SK-N-SH (cell line): Measurements from ENCODE around the gene MAP6D1. TPM values are rescaled to one million over a fixed set of nuclear protein-coding genes. Genes with fewer than 3 reads are reported as not detected.

Experiments used
- CTCF ChIA-PET: fragments of 300-600, 350-600 bp; formaldehyde crosslinking; extraction: SDS; loops from one replicate; lab custom pipeline; 2021; lab: Yijun Ruan, JAX
- POLR2A ChIA-PET: fragments of 350-600 bp; sonication (Branson Sonifier 250); formaldehyde crosslinking; extraction: SDS; loops from one replicate; lab custom pipeline; 2020; ENCODE audit warnings: antibody characterized with exemption, inconsistent platforms; lab: Yijun Ruan, JAX
- DNase-seq: peaks from one replicate; pipeline ENCODE4 v3.0.0; 2012
- H2AFZ ChIP-seq: fragments of 200-600 bp; sonication (generic); 2 replicates; pipeline ENCODE4 v1.8.1; 2016; ENCODE audit warnings: antibody characterized with exemption, mild to moderate bottlenecking, low read depth
- H3F3A ChIP-seq: fragments of 200-600 bp; sonication (generic); replicated peaks from 2 replicates; pipeline ENCODE3; 2016; ENCODE audit warnings: antibody characterized with exemption, mild to moderate bottlenecking; ENCODE audit not compliant: insufficient read depth
- H3K27ac ChIP-seq, 2 experiments: fragments of 200-500 bp in 1 of 2; fragments of 200-600 bp in 1 of 2; sonication (Bioruptor generic) in 1 of 2; sonication (generic), shearing (Covaris generic) in 1 of 2; 2 replicates each; pipeline versions ENCODE4 v1.5.1 to v1.6.1; 2014 to 2016; ENCODE audit warnings: low read depth in 2 of 2, inconsistent platforms in 1 of 2, low read length in 1 of 2, mild to moderate bottlenecking in 1 of 2, mixed read lengths in 1 of 2
- H3K27me3 ChIP-seq: fragments of 200-600 bp; sonication (generic), shearing (Covaris generic); 2 replicates; pipeline ENCODE4 v1.6.1; 2016; ENCODE audit warnings: mixed run types; ENCODE audit not compliant: insufficient read depth
- H3K36me3 ChIP-seq, 2 experiments: fragments of 200-500 bp in 1 of 2; fragments of 200-600 bp in 1 of 2; sonication (Bioruptor generic) in 1 of 2; sonication (generic) in 1 of 2; replicated peaks in 1 of 2; 2 replicates each; pipeline versions ENCODE3 to v1.5.1; 2014 to 2016; ENCODE audit warnings: low read length in 1 of 2, mild to moderate bottlenecking in 1 of 2; ENCODE audit not compliant: insufficient read depth in 2 of 2, control insufficient read depth in 1 of 2
- H3K4me1 ChIP-seq, 2 experiments: fragments of 200-500 bp in 1 of 2; fragments of 200-600 bp in 1 of 2; sonication (Bioruptor generic) in 1 of 2; sonication (generic), shearing (Covaris generic) in 1 of 2; 2 replicates each; pipeline versions ENCODE4 v1.5.1 to v1.6.1; 2014 to 2016; ENCODE audit warnings: low read depth in 1 of 2, low read length in 1 of 2, mixed run types in 1 of 2; ENCODE audit not compliant: insufficient read depth in 2 of 2, control insufficient read depth in 1 of 2
- H3K4me2 ChIP-seq: fragments of 200-600 bp; sonication (generic), shearing (Covaris generic); 2 replicates; pipeline ENCODE4 v1.6.1; 2017; ENCODE audit warnings: mixed run types
- H3K4me3 ChIP-seq, 2 experiments: fragments of 200-500 bp in 1 of 2; fragments of 200-600 bp in 1 of 2; sonication (Bioruptor generic) in 1 of 2; sonication (generic), shearing (Covaris generic) in 1 of 2; 2 replicates each; pipeline versions ENCODE4 v1.5.1 to v1.8.1; 2014 to 2016; ENCODE audit warnings: low read depth in 2 of 2, inconsistent platforms in 1 of 2, low read length in 1 of 2, mild to moderate bottlenecking in 1 of 2, mixed read lengths in 1 of 2, moderate library complexity in 1 of 2
- H3K79me2 ChIP-seq: fragments of 200-600 bp; sonication (generic); 2 replicates; pipeline ENCODE4 v1.8.1; 2017; ENCODE audit warnings: mild to moderate bottlenecking; ENCODE audit not compliant: insufficient read depth
- H3K9ac ChIP-seq: fragments of 200-600 bp; sonication (generic); 2 replicates; pipeline ENCODE4 v1.6.1; 2017; ENCODE audit warnings: mixed run types
- H3K9me2 ChIP-seq: fragments of 200-600 bp; sonication (generic); 2 replicates; pipeline ENCODE4 v1.6.1; 2017; ENCODE audit warnings: mixed run types
- H3K9me3 ChIP-seq: fragments of 200-600 bp; sonication (generic); 2 replicates; pipeline ENCODE4 v1.6.1; 2017; ENCODE audit warnings: mixed run types, mild to moderate bottlenecking, moderate library complexity
- H4K20me1 ChIP-seq: fragments of 200-600 bp; sonication (generic); 2 replicates; pipeline ENCODE4 v1.6.1; 2017; ENCODE audit warnings: mild to moderate bottlenecking, mixed run types; ENCODE audit not compliant: insufficient read depth
- ELF1 ChIP-seq: IDR thresholded peaks from 2 replicates; pipeline ENCODE4 v1.4.0; 2012
- FOSL2 ChIP-seq: IDR thresholded peaks from 2 replicates; pipeline ENCODE4 v1.4.0; 2012; ENCODE audit warnings: low read depth, mild to moderate bottlenecking, moderate library complexity, borderline replicate concordance
- GABPA ChIP-seq: IDR thresholded peaks from 2 replicates; pipeline ENCODE4 v1.4.0; 2012; ENCODE audit warnings: low read depth, mild to moderate bottlenecking
- JUND ChIP-seq: IDR thresholded peaks from 2 replicates; pipeline ENCODE4 v1.4.0; 2012
- NFIC ChIP-seq: IDR thresholded peaks from 2 replicates; pipeline ENCODE4 v1.4.0; 2012; ENCODE audit warnings: borderline replicate concordance
- NRF1 ChIP-seq: IDR thresholded peaks from 2 replicates; pipeline ENCODE4 v1.6.1; 2012; ENCODE audit warnings: low read depth, mild to moderate bottlenecking, low read length
- RAD21 ChIP-seq: IDR thresholded peaks from 2 replicates; pipeline ENCODE4 v1.6.1; 2012; ENCODE audit warnings: mild to moderate bottlenecking, low read length
- RCOR1 ChIP-seq: fragments of 150-350 bp; IDR thresholded peaks from 2 replicates; pipeline ENCODE4 v1.6.1; 2017; ENCODE audit warnings: antibody characterized with exemption, low read length
- REST ChIP-seq: IDR thresholded peaks from 2 replicates; pipeline ENCODE4 v1.6.1; 2012; ENCODE audit warnings: mild to moderate bottlenecking, low read depth, low read length, moderate library complexity
- RFX5 ChIP-seq: IDR thresholded peaks from 2 replicates; pipeline ENCODE4 v1.6.1; 2012; ENCODE audit warnings: mild to moderate bottlenecking, improper control_type of control experiment, low read length
- SIN3A ChIP-seq: IDR thresholded peaks from 2 replicates; pipeline ENCODE4 v1.6.1; 2012; ENCODE audit warnings: low read depth, mild to moderate bottlenecking, low read length, moderate library complexity, borderline replicate concordance
- SMC3 ChIP-seq: IDR thresholded peaks from 2 replicates; pipeline ENCODE4 v1.6.1; 2012; ENCODE audit warnings: low read depth, low read length, improper control_type of control experiment
- TCF12 ChIP-seq: IDR thresholded peaks from 2 replicates; pipeline ENCODE4 v1.4.0; 2012
- TEAD4 ChIP-seq: IDR thresholded peaks from 2 replicates; pipeline ENCODE4 v1.4.0; 2012; ENCODE audit warnings: mild to moderate bottlenecking, borderline replicate concordance; ENCODE audit not compliant: insufficient read depth
- USF1 ChIP-seq: IDR thresholded peaks from 2 replicates; pipeline ENCODE4 v1.4.0; 2012; ENCODE audit warnings: low read depth, borderline replicate concordance
- ZBTB33 ChIP-seq: IDR thresholded peaks from 2 replicates; pipeline ENCODE4 v1.4.0; 2012; ENCODE audit warnings: low read depth, borderline replicate concordance
- WGBS: methylation state at CpG from one replicate; pipeline ENCODE4 v1.1.6; 2017; ENCODE audit warnings: low lambda C conversion rate; 5-methylcytosine and 5-hydroxymethylcytosine counted together
- polyA plus RNA-seq, 3 experiments: library from polyadenylated mRNA; depleted of rRNA; stranded (reverse); fragments of >200 nt; gene quantifications; 2 replicates each; pipeline ENCODE4 v1.2.3, GENCODE V29; 2012

The MAP6D1 gene
- polyA plus RNA-seq, 1 of the 3 experiments (the other 2 are of a cell fraction) = 2.6 TPM

DNA sequence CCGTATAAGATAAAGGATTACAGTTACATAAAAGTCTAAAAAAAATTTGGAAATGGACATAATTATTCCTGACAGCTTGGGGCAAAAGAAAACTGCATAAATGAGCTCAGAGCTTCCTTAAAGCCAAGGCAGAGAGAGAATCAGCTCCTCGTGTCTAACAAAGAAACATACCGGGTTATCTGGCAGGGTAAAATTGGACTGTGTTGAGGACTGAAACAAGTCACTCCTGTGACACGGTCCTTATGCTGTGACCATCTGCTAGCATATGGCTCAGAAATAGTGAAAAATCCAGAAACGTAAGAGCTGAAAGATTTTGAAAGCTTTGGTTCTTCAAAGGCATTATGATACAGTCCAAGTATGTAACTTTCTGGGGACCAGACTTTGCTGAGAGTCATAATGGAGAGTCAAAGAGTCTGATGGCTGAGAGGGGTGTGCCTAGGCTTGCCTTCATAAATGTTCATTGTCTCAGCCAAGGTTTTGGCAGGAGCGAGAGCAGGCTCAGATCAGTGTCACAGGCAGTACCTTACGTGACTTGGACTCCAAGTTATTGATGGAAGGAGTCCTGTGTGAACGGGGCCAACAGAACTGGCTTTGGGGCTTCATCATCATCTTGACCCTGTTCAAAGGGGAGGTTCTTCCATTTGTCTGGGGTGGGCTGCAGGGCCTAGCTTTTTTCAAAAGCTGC is 12.5 kb downstream of the MAP6D1 start:
- DNase-seq = no peak
- Histone ChIP-seq H3K27ac (peak overlapping the region in 1 of 2 experiments; percentile 51; a peak in 2 of 4 replicates), H3K79me2 (no peaks in the 10 kb centered on the region), H3K36me3 (peaks cover 18 to 51% of the 10 kb centered on the region in 2 experiments), H4K20me1 (no peaks in the 10 kb centered on the region), H3F3A (no peaks in the 10 kb centered on the region), H3K4me3 (no peak overlapping the region), H3K4me1 (no peaks in the 10 kb centered on the region), H3K9me3 (no peaks in the 10 kb centered on the region), H3K4me2 (no peak overlapping the region), H3K9me2 (no peaks in the 10 kb centered on the region), H2AFZ (no peak overlapping the region), H3K27me3 (no peaks in the 10 kb centered on the region), H3K9ac (no peak overlapping the region)
- WGBS = 94% methylated on average over 8 of the region's 8 CpGs
- ChIA-PET POLR2A (no interaction called here), CTCF (interaction anchor here (0.8 to 0.9 kb wide), 3 partner anchors 19 to 311 kb away, joined by 3 to 6 read pairs (median 4); partner anchors contain the start of gene PARL)
- no peak for TF ChIP-seq REST
- no peak for TF ChIP-seq RFX5
- TF ChIP-seq NRF1 = no peak
- TF ChIP-seq GABPA = no peak
- no peak for TF ChIP-seq TEAD4
- TF ChIP-seq ZBTB33 = no peak
- no peak for TF ChIP-seq NFIC
- TF ChIP-seq TCF12 = no peak

DNA sequence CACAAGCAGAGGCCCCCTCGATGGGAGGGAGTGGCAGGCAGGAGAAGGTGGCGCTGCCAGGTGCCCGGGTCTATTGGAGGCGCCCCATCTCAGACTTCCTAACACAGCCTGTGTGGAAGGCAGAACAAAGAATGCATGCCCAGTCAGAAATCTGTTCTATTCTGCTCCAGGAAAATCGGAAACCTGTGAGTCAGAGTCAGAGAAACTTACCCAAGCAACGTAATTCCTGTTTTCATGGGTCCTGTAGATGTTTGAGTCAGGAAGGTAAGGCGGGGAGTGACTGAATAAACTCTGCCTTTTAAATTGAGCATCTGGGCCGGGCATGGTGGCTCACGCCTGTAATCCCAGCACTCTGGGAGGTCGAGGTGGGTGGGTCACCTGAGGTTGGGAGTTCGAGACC is 13.7 kb downstream of the MAP6D1 start:
- no peak for DNase-seq
- Histone ChIP-seq H4K20me1 (no peaks in the 10 kb centered on the region), H3K4me3 (no peak overlapping the region), H3K4me1 (no peaks in the 10 kb centered on the region), H3K9me2 (no peaks in the 10 kb centered on the region), H3F3A (no peaks in the 10 kb centered on the region), H3K9ac (no peak overlapping the region), H3K4me2 (no peak overlapping the region), H3K79me2 (no peaks in the 10 kb centered on the region), H3K36me3 (peaks cover 23 to 62% of the 10 kb centered on the region in 2 experiments), H3K27ac (no peak overlapping the region), H3K9me3 (no peaks in the 10 kb centered on the region), H2AFZ (no peak overlapping the region), H3K27me3 (no peaks in the 10 kb centered on the region)
- ChIA-PET CTCF (no interaction called here), POLR2A (no interaction called here)
- TF ChIP-seq JUND (no peak), SIN3A (no peak), RAD21 (no peak), RFX5 (no peak), RCOR1 (no peak), FOSL2 (no peak), SMC3 (no peak), ZBTB33 (no peak), USF1 (no peak), ELF1 (no peak)
- 97% methylated on average over 9 of the region's 11 CpGs for WGBS
